HG03469 (cell line): ENCODE results near the gene SMYD3.

ENCODE experiments used
- ATAC-seq: cut with Tn5 transposase; IDR thresholded peaks from one replicate; pipeline ENCODE4 v1.9.1; 2021; ENCODE audit warnings: mild to moderate bottlenecking, moderate library complexity, moderate number of reproducible peaks; ENCODE audit not compliant: unreplicated experiment

SMYD3 gene

DNA sequence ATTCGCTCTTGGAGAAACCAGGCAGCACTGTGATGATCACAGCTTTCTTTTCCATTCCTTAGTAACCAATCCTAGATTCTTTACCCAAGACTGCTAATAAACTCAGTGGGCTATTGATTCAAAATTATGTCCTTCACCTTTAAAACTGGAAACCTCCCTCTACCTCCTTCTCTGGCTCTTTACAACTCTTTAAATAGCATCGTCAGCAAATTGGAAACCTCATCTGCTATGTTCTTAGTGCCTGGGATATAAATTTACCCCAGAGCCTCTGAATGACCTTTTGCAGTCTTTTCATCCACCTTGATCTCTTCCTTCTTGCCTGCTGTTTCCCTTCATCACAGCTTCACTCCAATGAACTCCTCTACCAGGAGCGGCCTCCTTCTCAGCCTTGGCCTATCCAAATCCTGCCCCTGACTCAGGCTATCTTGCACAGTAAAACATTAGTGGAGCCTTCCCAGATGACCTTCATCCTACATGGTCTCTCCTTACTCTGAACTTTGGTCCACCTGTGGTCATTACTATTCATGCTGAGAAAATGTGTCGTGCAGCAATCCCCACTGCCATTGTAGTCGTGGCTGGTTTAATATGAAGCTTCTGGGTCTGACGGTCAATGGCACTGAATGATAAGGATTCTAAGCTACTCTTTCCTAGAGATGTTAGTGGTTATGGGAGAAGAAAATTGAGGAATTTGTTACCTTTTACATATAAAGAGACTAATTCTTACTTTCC lies 644.1 kb downstream of the SMYD3 start:
- ATAC-seq: no peak

- no peak for ATAC-seq
These were observed 646.2 kb downstream of the SMYD3 start for GRCh38 chr1:245860657-245861544.

GRCh38 chr1:245859493-245860114 lies 647.5 kb downstream of the SMYD3 start:
- ATAC-seq: no peak

DNA sequence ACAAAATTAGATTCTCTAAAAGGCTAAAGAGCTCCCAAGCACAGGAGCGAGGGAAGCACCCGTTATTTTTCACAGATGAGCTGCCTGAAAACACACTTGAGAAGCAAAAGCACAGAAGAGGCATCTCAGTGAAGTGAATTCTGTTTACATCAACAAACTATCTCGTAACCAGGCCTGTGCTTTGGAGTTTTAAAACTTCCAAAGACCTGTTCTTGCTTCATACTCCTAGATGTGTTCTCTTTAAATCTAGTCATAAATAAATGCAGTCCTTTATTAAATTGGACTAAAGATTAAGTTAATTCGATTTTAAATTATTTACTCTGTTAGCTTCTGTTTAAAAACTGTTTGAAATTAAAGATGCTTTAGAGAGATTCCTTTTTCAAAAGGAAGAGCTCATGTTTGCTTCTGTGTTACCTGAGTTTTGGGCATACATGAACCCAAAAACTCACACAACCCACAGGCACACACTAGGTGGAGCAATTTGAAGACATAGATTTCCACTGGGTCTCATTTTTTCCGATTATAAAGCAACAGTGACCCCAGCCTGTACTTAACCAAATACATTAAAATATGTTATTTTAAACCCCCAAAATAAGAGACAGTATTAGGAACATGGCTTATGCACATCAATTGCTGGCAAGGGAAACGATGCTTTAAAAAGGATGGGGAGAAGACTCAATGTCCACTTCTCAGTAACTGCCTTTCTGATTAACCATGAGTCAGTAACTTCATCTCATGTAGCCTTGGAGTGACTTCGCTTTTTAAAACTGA lies 648.2 kb downstream of the SMYD3 start:
- ATAC-seq: no peak

GRCh38 chr1:245858022-245858721 lies 648.9 kb downstream of the SMYD3 start:
- ATAC-seq: no peak

GRCh38 chr1:245856944-245857531 lies 650.0 kb downstream of the SMYD3 start:
- no peak for ATAC-seq

DNA sequence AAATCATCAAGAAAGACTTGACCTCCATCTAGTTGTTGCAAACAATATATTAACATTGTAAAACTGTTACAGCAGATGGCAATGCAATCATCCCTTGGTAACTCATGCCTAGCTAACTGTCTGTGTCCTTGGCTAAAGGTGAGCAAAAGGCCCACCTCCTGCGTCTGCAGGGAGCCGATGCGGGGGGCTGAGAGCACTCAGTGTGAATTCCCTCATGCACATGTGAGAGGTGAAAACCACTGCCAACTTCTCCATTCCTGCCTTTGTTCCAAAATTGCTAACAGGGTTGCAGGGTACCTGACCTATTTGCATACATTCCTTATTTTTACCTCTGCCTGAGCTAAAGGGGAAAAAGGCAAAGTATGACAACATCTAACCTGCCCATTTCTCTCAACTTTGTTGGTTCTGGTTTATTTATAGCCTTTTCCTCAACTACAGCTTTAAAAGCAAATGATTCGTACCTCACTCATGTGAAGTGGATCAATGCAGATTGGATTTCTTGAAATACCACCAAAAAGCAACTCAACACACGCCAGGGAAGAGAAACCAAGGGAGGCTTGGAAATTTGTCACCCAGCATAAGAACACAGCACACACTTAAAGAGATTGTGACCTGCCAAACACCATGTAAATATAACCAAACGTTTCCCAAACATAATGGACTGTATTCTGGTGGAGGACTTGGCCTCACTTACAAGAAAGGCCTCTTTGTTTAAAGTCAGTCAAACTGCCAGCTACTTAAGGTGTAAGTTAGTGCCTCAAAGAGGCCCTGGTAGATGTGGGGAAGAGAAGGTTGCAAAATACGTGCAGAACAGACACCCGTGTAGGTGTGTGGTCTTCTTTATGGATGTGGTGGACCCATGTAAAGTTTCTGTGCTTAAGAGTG lies 651.0 kb downstream of the SMYD3 start:
- ATAC-seq: no peak

- ATAC-seq: no peak
These were observed 653.8 kb downstream of the SMYD3 start for GRCh38 chr1:245853291-245853690.

- no peak for ATAC-seq
These were observed 664.0 kb downstream of the SMYD3 start for GRCh38 chr1:245843101-245843500.

DNA sequence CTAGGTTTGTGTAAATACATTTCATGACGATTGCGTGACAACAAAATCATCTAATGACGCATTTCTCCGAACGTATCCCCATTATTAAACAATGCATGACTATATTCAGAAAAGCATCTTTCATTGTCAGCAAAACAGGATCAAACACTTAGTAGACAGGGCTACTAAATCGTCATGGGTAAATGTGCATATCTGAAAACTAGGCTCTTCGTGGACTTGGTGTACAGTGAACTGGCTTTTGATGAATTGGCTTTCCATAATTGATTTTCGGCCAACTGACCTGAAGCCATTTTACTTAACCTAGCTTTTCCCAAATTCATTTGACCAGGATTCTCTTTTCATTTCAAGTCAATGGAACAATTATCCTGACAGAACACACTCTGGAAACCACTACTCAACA lies 665.0 kb downstream of the SMYD3 start:
- ATAC-seq: no peak

DNA sequence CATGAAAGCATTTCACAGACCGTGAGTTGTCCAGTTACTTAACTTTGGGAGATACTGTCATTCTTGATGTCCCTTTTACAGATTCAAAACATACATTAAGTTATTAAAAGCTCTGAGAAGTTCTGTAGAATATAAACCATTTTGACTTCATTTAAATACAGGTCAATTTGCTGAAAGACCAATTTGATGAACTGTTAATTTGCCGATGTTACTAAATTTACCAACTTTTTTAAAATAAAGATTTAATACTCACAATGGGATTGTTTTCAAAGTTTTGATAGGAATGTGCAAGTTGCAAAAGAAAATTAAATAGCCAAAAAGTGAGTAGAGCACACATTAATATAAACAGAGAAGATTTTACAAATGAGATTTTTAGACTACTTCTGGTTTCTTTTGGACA lies 666.1 kb downstream of the SMYD3 start:
- no peak for ATAC-seq

DNA sequence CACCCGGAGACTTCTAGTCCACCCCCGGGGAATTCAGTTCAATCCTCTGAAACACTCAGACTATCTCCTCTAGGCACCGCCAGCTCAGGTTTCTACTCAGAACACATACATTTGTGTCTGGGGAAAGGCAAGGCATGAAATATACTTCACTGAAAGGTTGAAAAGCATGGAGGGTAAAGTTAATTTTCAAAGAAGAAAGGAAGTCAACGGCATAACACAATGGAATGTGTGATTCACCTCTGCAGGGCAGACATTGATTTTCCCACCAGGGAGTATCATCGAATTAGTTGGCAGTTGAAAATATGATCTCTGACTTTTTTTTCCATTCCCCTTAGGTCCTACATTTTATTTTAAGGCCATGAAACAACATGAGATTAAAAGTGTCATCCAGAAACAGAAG lies 669.4 kb downstream of the SMYD3 start:
- ATAC-seq: no peak

DNA sequence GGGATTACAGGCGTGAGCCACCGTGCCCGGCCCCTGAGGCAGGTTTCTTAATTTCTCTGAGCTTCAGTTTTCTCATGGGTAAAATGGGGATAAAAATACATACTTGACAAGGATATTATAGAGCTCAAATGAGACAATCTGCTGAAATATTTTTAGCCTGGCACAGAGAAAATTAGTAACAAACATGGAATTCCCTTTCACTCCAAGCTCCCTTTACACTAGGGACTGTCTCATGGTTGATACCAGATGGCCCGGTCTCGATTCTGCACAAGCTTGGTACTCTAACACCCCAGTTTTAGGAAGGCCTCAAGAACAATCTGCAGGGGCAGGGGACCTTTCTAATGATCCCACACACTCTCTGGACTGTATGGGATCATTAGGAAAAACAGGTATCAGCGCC lies 671.7 kb downstream of the SMYD3 start:
- ATAC-seq: no peak

DNA sequence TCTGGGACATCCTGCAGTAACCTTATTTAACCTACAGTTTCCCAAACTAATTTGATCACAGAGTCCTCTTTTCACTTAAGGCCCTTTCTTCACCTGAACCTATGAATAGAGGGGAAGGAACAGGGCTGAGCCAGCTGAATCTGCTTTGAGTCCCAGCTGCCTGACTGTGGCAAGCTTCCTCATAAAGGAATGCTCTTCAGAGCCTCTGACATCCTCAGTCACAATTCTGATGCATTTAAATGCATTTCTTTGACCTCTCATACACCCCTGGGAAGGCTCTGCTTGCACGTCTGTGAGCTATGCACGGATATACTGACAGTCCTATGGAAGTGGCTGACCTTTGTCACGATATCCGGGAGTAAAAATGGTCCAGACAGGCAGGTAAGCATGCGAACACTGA lies 673.1 kb downstream of the SMYD3 start:
- no peak for ATAC-seq

GRCh38 chr1:245832771-245833527 lies 674.1 kb downstream of the SMYD3 start:
- no peak for ATAC-seq

GRCh38 chr1:245831518-245831917 lies 675.6 kb downstream of the SMYD3 start:
- no peak for ATAC-seq

DNA sequence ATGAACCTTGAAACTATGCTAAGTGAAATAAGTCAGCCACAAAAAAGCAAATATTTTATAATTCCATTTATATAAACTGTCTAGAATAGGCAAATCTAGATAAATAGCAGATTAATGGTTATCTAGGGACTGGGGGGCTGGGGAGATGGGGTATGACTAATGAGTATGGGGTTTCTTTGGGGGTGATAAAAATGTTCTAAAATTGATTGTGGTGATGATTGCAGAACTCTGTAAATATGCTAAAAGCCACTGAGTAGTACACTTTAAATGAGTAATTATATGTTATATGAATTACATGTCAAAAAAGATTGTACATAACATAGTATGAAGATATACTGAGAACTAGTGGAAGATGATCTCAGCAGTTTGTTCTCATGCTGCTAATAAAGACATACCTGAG lies 677.3 kb downstream of the SMYD3 start:
- no peak for ATAC-seq

DNA sequence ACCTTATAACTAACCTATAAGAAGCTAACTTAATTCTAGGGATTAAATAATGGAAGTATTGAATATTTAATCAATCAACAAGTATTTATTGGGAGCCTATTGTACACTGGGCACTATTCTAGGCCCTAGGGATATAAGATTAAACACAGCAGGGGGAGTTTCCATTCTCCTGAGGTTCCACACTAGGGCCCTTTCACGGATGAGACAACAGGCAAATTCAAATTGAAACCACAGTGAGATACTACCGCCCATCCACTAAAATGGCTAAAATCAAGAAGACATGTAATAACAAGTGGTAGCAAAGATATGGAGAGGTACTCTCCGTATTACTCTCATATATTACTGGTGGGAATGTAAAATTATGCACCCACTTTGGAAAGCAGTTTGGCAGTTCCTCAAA lies 677.9 kb downstream of the SMYD3 start:
- ATAC-seq: peak; percentile 46
